Panc1 (cell line): ENCODE measurements around the gene NR1H4. TPM values are rescaled to one million over a fixed set of nuclear protein-coding genes. Genes with fewer than 3 reads are reported as not detected.
A peak's percentile ranks its signal among the peaks of the same experiment; 100 is the strongest.

Experiments
- ATAC-seq: fragments of 200-7000 bp; cut with Tn5 transposase; 2 replicates; pipeline ENCODE4 v1.9.1; 2020; ENCODE audit warnings: mild to moderate bottlenecking, moderate library complexity
- BruUV-seq: library from RNA; stranded (reverse); fragments of 400-500 nt; replicated peaks from 2 replicates; lab custom pipeline; 2021; lab: Mats Ljungman, UMichigan
- CTCF ChIA-PET: fragments of 300-600 bp; sonication (Branson Sonifier 250); formaldehyde crosslinking; loops from one replicate; lab custom pipeline; 2022; ENCODE audit warnings: antibody characterized with exemption; lab: Charles Lee
- POLR2A ChIA-PET: fragments of 300-600 bp; sonication (Branson Sonifier 250); formaldehyde crosslinking; loops from one replicate; lab custom pipeline; 2022; ENCODE audit warnings: antibody characterized with exemption; lab: Charles Lee
- DNase-seq: peaks from one replicate; pipeline ENCODE4 v3.0.0-alpha.2; 2010; ENCODE audit warnings: low read depth, low spot score
- H3K27ac ChIP-seq: 2 replicates; pipeline ENCODE4 v1.5.1; 2011; ENCODE audit warnings: mild to moderate bottlenecking, low read length, inconsistent platforms
- H3K27me3 ChIP-seq: fragments of 200-500 bp; sonication (Bioruptor generic); 2 replicates; pipeline ENCODE4 v1.6.0; 2014; ENCODE audit warnings: low read length, inconsistent platforms; ENCODE audit not compliant: control insufficient read depth, insufficient read depth
- H3K36me3 ChIP-seq: fragments of 200-500 bp; sonication (Bioruptor generic); 2 replicates; pipeline ENCODE4 v1.5.1; 2014; ENCODE audit warnings: inconsistent platforms, mild to moderate bottlenecking, low read length, moderate library complexity; ENCODE audit not compliant: control insufficient read depth, insufficient read depth
- H3K4me1 ChIP-seq: 2 replicates; pipeline ENCODE4 v1.5.1; 2011; ENCODE audit warnings: inconsistent platforms, mild to moderate bottlenecking, low read length, moderate library complexity; ENCODE audit not compliant: control insufficient read depth, insufficient read depth
- H3K4me3 ChIP-seq, 2 experiments: 2 replicates each; pipeline ENCODE4 v1.5.1; 2011 to 2012; ENCODE audit warnings: low read depth in 2 of 2, low read length in 2 of 2, mild to moderate bottlenecking in 2 of 2, inconsistent platforms in 1 of 2, moderate library complexity in 1 of 2
- H3K9me3 ChIP-seq: fragments of 200-500 bp; sonication (Bioruptor generic); 2 replicates; pipeline ENCODE4 v1.5.1; 2014; ENCODE audit warnings: low read depth, mild to moderate bottlenecking, inconsistent platforms, low read length, moderate library complexity; ENCODE audit not compliant: control insufficient read depth, insufficient read depth
- POLR2AphosphoS5 ChIP-seq: IDR thresholded peaks from 2 replicates; pipeline ENCODE4 v1.6.1; 2012; ENCODE audit warnings: mild to moderate bottlenecking, low read depth, low read length, moderate library complexity
- SIN3A ChIP-seq: IDR thresholded peaks from 2 replicates; pipeline ENCODE4 v1.6.1; 2012; ENCODE audit warnings: low read depth, mild to moderate bottlenecking, low read length, moderate library complexity, borderline replicate concordance; ENCODE audit not compliant: insufficient read depth
- TCF7L2 ChIP-seq: IDR thresholded peaks from 2 replicates; pipeline ENCODE4 v1.6.1; 2011; ENCODE audit warnings: mild to moderate bottlenecking, low read depth, low read length, inconsistent platforms
- in situ Hi-C: cut with HindIII; loops from 2 replicates; pipeline ENCODE4 v1.10.0; 2016; ENCODE audit warnings: low sequenced_read_pairs, low pct_unique_long_range_greater_than_20kb
- intact Hi-C: fragments of 100-400 bp; cut with micrococcal nuclease; formaldehyde crosslinking; loops from one replicate; pipeline ENCODE4 v1.10.0; 2022; ENCODE audit not compliant: unreplicated experiment
- total RNA-seq: library from RNA; stranded (reverse); gene quantifications from one replicate; pipeline ENCODE4 v1.2.1, GENCODE V29; 2021; ENCODE audit not compliant: unreplicated experiment
- TF ChIP-seq, protein P1 (sequence below): fragments of 450-650 bp; IDR thresholded peaks from 2 replicates; pipeline ENCODE4 v1.5.1; 2017; ENCODE audit warnings: mild to moderate bottlenecking
- TF ChIP-seq, protein P2 (sequence below), 2 experiments: IDR thresholded peaks; 2 replicates each; pipeline ENCODE4 v1.6.1; 2011 to 2012; ENCODE audit warnings: low read depth in 2 of 2, control low read depth in 1 of 2, low read length in 1 of 2, mild to moderate bottlenecking in 1 of 2, moderate library complexity in 1 of 2; ENCODE audit not compliant: insufficient read depth in 1 of 2

The NR1H4 gene
- total RNA-seq, 1 experiment from 2014 or later: not detected

DNA sequence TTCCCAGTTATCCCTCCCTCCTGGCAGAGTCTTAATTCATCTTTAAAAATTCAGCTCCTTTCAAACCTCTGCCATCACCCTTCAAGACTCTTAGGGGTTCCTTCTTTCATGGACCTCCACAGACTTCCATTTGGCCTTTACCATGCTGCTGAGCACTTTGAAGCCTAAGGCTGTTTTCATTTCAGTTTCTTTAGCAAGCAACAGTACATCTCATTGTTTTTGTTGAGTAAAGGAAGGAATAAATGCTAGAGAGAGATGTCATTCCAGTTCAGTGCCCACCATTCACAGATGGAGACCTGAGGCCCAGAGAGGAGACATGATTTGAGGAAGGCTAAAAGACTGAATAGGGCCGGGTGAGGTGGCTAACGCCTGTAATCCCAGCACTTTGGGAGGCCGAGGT, 98.5 kb downstream of the NR1H4 start:
- H3K27me3 ChIP-seq: no peaks in the 10 kb centered on the region
- ChIA-PET CTCF (no interaction called here), POLR2A (no interaction called here)
- peaks cover 16% of the 10 kb centered on the region for H3K4me1 ChIP-seq
- in situ Hi-C loops: no loop called here
- H3K9me3 ChIP-seq: no peaks in the 10 kb centered on the region
- ATAC-seq (no peak), DNase-seq (no peak)
- peak overlapping the region; percentile 48; the same call in 1 of the 2 replicates for H3K27ac ChIP-seq
- TF ChIP-seq TCF7L2: no peak
- TF ChIP-seq, protein P1, sequence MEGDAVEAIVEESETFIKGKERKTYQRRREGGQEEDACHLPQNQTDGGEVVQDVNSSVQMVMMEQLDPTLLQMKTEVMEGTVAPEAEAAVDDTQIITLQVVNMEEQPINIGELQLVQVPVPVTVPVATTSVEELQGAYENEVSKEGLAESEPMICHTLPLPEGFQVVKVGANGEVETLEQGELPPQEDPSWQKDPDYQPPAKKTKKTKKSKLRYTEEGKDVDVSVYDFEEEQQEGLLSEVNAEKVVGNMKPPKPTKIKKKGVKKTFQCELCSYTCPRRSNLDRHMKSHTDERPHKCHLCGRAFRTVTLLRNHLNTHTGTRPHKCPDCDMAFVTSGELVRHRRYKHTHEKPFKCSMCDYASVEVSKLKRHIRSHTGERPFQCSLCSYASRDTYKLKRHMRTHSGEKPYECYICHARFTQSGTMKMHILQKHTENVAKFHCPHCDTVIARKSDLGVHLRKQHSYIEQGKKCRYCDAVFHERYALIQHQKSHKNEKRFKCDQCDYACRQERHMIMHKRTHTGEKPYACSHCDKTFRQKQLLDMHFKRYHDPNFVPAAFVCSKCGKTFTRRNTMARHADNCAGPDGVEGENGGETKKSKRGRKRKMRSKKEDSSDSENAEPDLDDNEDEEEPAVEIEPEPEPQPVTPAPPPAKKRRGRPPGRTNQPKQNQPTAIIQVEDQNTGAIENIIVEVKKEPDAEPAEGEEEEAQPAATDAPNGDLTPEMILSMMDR: no peak
- TF ChIP-seq SIN3A: no peak
- TF ChIP-seq, protein P2, sequence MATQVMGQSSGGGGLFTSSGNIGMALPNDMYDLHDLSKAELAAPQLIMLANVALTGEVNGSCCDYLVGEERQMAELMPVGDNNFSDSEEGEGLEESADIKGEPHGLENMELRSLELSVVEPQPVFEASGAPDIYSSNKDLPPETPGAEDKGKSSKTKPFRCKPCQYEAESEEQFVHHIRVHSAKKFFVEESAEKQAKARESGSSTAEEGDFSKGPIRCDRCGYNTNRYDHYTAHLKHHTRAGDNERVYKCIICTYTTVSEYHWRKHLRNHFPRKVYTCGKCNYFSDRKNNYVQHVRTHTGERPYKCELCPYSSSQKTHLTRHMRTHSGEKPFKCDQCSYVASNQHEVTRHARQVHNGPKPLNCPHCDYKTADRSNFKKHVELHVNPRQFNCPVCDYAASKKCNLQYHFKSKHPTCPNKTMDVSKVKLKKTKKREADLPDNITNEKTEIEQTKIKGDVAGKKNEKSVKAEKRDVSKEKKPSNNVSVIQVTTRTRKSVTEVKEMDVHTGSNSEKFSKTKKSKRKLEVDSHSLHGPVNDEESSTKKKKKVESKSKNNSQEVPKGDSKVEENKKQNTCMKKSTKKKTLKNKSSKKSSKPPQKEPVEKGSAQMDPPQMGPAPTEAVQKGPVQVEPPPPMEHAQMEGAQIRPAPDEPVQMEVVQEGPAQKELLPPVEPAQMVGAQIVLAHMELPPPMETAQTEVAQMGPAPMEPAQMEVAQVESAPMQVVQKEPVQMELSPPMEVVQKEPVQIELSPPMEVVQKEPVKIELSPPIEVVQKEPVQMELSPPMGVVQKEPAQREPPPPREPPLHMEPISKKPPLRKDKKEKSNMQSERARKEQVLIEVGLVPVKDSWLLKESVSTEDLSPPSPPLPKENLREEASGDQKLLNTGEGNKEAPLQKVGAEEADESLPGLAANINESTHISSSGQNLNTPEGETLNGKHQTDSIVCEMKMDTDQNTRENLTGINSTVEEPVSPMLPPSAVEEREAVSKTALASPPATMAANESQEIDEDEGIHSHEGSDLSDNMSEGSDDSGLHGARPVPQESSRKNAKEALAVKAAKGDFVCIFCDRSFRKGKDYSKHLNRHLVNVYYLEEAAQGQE (IDR thresholded peaks at IDR 0.05; ENCODE audit: insufficient read depth in 1 of 2, low read depth in 2 of 2, low read length in 1 of 2): no peak
- TF ChIP-seq POLR2AphosphoS5: no peak
- H3K4me3 ChIP-seq: no peak overlapping the region
- no peaks in the 10 kb centered on the region; the same call in 1 of the 2 replicates for H3K36me3 ChIP-seq
- intact Hi-C loops: no loop called here
- BruUV-seq: no TSS peak

DNA sequence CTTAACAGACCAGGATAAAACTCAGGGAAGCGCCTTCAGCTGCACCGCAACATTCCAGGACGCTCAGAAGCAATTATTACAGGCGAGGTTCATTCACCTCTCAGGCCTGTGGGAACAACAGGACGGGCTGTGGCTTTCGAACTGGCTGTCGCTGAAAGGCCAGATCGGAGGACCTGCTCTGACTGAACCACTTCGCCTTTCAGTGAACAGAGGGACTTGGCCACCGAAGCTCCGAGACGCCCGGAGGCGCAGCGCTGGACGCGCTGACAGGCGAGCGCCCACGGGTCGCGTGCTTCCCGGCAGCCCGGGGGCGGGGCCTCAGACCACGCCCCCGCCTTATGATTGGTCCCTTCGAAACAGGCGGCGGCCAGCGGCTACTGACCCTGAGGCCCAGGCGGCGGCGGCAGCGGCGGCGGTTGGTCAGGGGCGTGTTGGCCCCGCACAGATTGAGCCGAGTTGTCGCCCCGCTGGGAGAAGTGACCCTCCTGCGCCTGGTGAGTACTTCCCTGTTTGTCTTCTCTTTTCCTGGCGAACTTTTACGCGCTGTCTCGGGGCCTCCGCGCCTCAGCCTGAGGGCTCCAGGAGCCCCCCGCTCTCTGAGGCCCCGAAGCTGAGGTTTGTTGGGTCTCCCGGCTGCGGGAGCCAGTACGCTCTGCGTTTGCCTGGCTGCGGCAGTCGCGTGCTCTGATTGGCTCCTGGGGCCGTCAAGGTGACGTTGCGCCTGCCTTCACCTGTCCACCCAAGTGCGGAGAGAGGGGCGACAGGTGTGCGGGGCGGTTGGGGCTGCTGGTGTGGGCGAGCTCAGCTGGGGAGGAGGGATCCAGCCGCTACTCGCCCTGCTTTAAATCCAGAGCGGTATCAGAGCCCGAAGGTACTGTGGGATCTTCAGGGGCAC, 99.9 kb downstream of the NR1H4 start, which contains the start of gene GAS2L3:
GAS2L3 (plus strand) TSS at position 393 of the 895 bp plus-strand sequence. CDS start 21,221 bp downstream, outside the sequence.
- POLR2A ChIA-PET: interaction anchor here (0.6 kb wide), 1 partner anchor 18 kb away, joined by 6 read pairs; no protein-coding TSS in a partner anchor
- in situ Hi-C loops: no loop called here
- ATAC-seq: peak; percentile 98

More for the DNA sequence above, 99.9 kb downstream of the NR1H4 start, which contains the start of gene GAS2L3:
- Histone ChIP-seq H3K4me3 (peak within 1 kb of the TSS; percentile 95 to 96), H3K27ac (peak within 1 kb of the TSS; percentile 95), H3K9me3 (no peaks in the 10 kb centered on the region), H3K27me3 (no peaks in the 10 kb centered on the region), H3K36me3 (no peaks in the 10 kb centered on the region; the same call in 1 of the 2 replicates), H3K4me1 (peaks cover 16% of the 10 kb centered on the region)
- peak; percentile 46 for DNase-seq
- CTCF ChIA-PET: no interaction called here
- no TSS peak for BruUV-seq
- TF ChIP-seq, protein P2 (IDR thresholded peaks at IDR 0.05; ENCODE audit: insufficient read depth in 1 of 2, low read depth in 2 of 2, low read length in 1 of 2): no peak
- peak; percentile 83 for TF ChIP-seq POLR2AphosphoS5
- TF ChIP-seq SIN3A: peak; percentile 92
- no peak for TF ChIP-seq TCF7L2
- TF ChIP-seq, protein P1: no peak
- intact Hi-C loops: no loop called here
